ENCODE measurements around the gene LMCD1.

Gene LMCD1

DNA sequence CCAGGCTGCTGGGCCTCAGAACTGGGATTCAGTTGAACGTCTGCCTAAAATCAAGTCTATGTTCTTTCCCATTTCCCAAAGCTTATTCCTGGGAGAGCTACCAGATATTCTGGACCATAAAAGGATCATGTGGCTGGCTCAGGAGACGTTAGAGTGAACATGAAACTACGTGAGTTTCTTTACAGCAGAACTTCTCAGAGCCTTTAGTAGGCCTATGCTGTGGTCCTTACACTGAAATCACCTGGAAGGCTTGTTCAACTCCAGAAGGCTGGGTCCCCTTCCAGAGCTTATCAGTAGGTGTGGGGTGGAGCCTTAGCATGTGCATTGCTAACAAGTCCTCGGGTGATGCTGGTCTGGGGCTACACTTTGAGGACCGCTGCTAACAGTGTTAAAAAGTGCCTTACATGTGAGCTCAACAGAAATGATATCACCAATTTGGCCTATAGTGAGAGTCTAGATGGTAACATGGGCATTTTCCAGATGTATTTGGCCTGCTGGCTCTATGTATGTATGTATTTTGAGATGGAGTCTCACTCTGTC lies 50.7 kb downstream of the LMCD1 start:
- Histone ChIP-seq H3F3A (ENCODE audit: insufficient read depth) (no peaks in the 10 kb centered on the region), H3K79me2 (ENCODE audit: insufficient read depth, low read length) (no peaks in the 10 kb centered on the region), H3K9me3 (ENCODE audit: insufficient read depth, low read length) (no peaks in the 10 kb centered on the region), H3K9ac (ENCODE audit: low read length) (no peak overlapping the region), H3K4me3 (ENCODE audit: insufficient read depth, low read length, poor library complexity, severe bottlenecking) (no peak overlapping the region), H2AFZ (ENCODE audit: low read depth, low read length, severe bottlenecking) (no peak overlapping the region), H3K9me2 (replicated peaks; ENCODE audit: insufficient read depth, low read length) (no peaks in the 10 kb centered on the region), H3K27ac (ENCODE audit: low read depth, low read length) (no peak overlapping the region), H4K20me1 (ENCODE audit: low read depth, low read length) (no peaks in the 10 kb centered on the region), H3K36me3 (ENCODE audit: low read length) (no peaks in the 10 kb centered on the region), H3K27me3 (ENCODE audit: low read length) (no peaks in the 10 kb centered on the region), H3K4me2 (ENCODE audit: low read depth, low read length, poor library complexity, severe bottlenecking) (no peak overlapping the region)
- TF ChIP-seq, protein P1, sequence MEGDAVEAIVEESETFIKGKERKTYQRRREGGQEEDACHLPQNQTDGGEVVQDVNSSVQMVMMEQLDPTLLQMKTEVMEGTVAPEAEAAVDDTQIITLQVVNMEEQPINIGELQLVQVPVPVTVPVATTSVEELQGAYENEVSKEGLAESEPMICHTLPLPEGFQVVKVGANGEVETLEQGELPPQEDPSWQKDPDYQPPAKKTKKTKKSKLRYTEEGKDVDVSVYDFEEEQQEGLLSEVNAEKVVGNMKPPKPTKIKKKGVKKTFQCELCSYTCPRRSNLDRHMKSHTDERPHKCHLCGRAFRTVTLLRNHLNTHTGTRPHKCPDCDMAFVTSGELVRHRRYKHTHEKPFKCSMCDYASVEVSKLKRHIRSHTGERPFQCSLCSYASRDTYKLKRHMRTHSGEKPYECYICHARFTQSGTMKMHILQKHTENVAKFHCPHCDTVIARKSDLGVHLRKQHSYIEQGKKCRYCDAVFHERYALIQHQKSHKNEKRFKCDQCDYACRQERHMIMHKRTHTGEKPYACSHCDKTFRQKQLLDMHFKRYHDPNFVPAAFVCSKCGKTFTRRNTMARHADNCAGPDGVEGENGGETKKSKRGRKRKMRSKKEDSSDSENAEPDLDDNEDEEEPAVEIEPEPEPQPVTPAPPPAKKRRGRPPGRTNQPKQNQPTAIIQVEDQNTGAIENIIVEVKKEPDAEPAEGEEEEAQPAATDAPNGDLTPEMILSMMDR (IDR thresholded peaks at IDR 0.05; ENCODE audit: insufficient read depth, low read length, poor library complexity, severe bottlenecking) = no peak
- TF ChIP-seq EZH2phosphoT487 (conservative IDR thresholded peaks at IDR 0.05; ENCODE audit: low read length) = no peak

DNA sequence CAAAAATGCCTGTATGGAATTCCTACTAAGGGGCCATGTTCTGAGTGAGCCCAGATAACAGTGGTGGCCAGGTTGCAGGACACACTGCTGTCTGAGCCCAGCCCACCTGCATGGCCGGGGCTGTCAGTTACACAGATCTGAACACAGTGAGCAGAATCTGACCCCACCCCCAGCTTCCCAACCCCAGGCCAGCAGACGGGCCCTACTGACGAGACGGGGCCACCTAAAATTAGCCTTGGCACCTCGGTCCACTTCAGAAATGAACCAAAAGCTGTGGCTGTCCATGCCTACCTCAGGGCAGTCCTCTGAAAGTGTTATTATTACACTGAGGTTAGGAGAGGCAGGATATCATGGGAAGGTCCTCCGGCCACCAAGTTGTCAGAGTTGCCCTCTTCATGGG lies 51.8 kb downstream of the LMCD1 start:
- Histone ChIP-seq H3K9me2 (replicated peaks; ENCODE audit: insufficient read depth, low read length) (no peaks in the 10 kb centered on the region), H3K4me2 (ENCODE audit: low read depth, low read length, poor library complexity, severe bottlenecking) (no peak overlapping the region), H3K27ac (ENCODE audit: low read depth, low read length) (no peak overlapping the region), H3K4me3 (ENCODE audit: insufficient read depth, low read length, poor library complexity, severe bottlenecking) (no peak overlapping the region), H3K36me3 (ENCODE audit: low read length) (no peaks in the 10 kb centered on the region), H3F3A (ENCODE audit: insufficient read depth) (no peaks in the 10 kb centered on the region), H2AFZ (ENCODE audit: low read depth, low read length, severe bottlenecking) (no peak overlapping the region), H3K27me3 (ENCODE audit: low read length) (no peaks in the 10 kb centered on the region), H3K9ac (ENCODE audit: low read length) (no peak overlapping the region), H3K79me2 (ENCODE audit: insufficient read depth, low read length) (no peaks in the 10 kb centered on the region), H4K20me1 (ENCODE audit: low read depth, low read length) (no peaks in the 10 kb centered on the region), H3K9me3 (ENCODE audit: insufficient read depth, low read length) (no peaks in the 10 kb centered on the region)
- TF ChIP-seq, protein P1 (IDR thresholded peaks at IDR 0.05; ENCODE audit: insufficient read depth, low read length, poor library complexity, severe bottlenecking) = no peak
- no peak for TF ChIP-seq EZH2phosphoT487 (conservative IDR thresholded peaks at IDR 0.05; ENCODE audit: low read length)

GRCh38 chr3:8554696-8555095 lies 53.1 kb downstream of the LMCD1 start:
- no peak overlapping the region for H3K4me2 ChIP-seq (ENCODE audit: low read depth, low read length, poor library complexity, severe bottlenecking)
- no peaks in the 10 kb centered on the region for H3K79me2 ChIP-seq (ENCODE audit: insufficient read depth, low read length)
- no peak overlapping the region for H3K4me3 ChIP-seq (ENCODE audit: insufficient read depth, low read length, poor library complexity, severe bottlenecking)
- H3F3A ChIP-seq (ENCODE audit: insufficient read depth) = no peaks in the 10 kb centered on the region
- no peaks in the 10 kb centered on the region for H4K20me1 ChIP-seq (ENCODE audit: low read depth, low read length)
- H3K27ac ChIP-seq (ENCODE audit: low read depth, low read length) = no peak overlapping the region
- H2AFZ ChIP-seq (ENCODE audit: low read depth, low read length, severe bottlenecking) = no peak overlapping the region
- H3K9ac ChIP-seq (ENCODE audit: low read length) = no peak overlapping the region
- no peaks in the 10 kb centered on the region for H3K36me3 ChIP-seq (ENCODE audit: low read length)
- no peaks in the 10 kb centered on the region for H3K9me3 ChIP-seq (ENCODE audit: insufficient read depth, low read length)
- H3K27me3 ChIP-seq (ENCODE audit: low read length) = no peaks in the 10 kb centered on the region
- TF ChIP-seq, protein P1 (IDR thresholded peaks at IDR 0.05; ENCODE audit: insufficient read depth, low read length, poor library complexity, severe bottlenecking) = no peak
- no peak for TF ChIP-seq EZH2phosphoT487 (conservative IDR thresholded peaks at IDR 0.05; ENCODE audit: low read length)
- no peaks in the 10 kb centered on the region for H3K9me2 ChIP-seq (replicated peaks; ENCODE audit: insufficient read depth, low read length)
